GM18507 (cell line): Measurements from ENCODE around the gene SPEM3.
"Not testable (repeated sequence)": the region's sequence is repeated elsewhere in the genome, so short reads cannot be mapped to it uniquely, and the experiment has no call there.

Experiments
- DNase-seq: peaks from one replicate; pipeline ENCODE4 v3.0.0; 2011; ENCODE audit warnings: low read depth; ENCODE audit not compliant: insufficient read length; ENCODE audit errors: extremely low spot score
- FAIRE-seq: peaks from 2 replicates; lab custom pipeline; 2011; peaks lifted over from hg19 to GRCh38; lab: Jason Lieb, UNC

SPEM3 gene

DNA sequence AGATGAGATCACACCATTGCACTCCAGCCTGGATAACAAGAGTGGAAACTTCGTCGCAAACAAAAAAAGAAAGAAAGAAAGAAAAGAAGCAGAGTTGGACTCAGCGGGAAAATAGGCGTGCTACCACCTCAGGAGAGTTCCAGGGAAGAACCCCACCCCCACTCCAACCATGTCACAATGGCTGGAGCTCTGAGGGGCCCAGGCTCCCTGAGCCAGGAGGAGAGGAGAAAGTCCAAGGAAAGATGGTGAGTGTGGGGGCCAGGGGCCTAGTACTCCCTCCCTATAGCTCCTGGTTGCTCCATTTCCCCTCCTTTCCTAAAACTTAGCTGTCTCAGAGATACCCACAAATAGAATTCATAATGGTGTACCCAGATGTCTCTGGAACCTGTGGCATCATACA lies 52.6 kb downstream of the SPEM3 start, which contains the start of gene SLC35G6:
Gene SLC35G6, plus strand, starts transcription at position 172 of the 400 bp plus-strand sequence. Its CDS starts 71 bp downstream, at position 243.
- FAIRE-seq, DNase-seq: not testable (repeated sequence)

DNA sequence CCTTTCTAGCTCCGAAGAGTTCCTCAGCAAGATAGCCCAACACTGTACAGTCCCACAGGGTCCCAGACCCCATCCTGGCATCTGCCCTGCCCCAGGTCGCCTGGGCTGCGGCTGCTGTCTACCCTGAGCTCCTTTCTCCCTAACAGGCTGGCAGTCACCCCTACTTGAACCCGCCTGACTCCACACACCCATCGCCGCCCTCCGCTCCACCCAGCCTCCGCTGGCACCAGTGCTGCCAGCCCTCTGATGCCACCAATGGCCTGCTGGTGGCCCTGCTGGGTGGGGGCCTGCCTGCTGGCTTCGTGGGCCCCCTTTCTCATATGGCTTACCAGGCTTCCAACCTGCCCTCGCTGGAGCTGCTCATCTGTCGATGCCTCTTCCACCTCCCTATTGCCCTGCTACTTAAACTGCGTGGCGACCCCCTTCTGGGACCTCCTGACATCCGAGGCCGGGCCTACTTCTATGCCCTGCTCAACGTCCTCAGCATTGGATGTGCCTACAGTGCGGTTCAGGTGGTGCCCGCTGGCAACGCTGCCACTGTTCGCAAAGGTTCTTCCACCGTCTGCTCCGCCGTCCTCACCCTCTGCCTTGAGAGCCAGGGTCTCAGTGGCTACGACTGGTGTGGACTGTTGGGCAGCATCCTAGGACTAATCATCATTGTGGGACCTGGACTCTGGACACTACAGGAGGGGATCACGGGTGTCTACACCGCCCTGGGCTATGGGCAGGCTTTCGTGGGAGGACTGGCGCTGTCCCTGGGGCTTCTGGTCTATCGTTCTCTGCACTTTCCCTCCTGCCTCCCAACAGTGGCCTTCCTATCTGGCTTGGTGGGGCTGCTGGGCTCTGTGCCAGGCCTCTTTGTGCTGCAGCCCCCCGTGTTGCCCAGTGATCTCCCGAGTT lies 53.4 kb downstream of the SPEM3 start:
- FAIRE-seq, DNase-seq: not testable (repeated sequence)
